GM23338 (cell line): ENCODE results near the gene UHRF1. TPM values are rescaled to one million over a fixed set of nuclear protein-coding genes. Genes with fewer than 3 reads are reported as not detected.
A peak's percentile ranks its signal among the peaks of the same experiment; 100 is the strongest.

Experiments
- ATAC-seq: fragments of 200-7000 bp; cut with Tn5 transposase; 3 replicates; pipeline ENCODE4 v1.9.1; 2020
- DNase-seq: peaks from one replicate; pipeline ENCODE4 v3.0.0-alpha.2; 2015; ENCODE audit warnings: low spot score
- H2AFZ ChIP-seq: fragments of 200-600 bp; sonication (generic); 2 replicates; pipeline ENCODE4 v1.8.0; 2016; ENCODE audit warnings: antibody characterized with exemption, mild to moderate bottlenecking, moderate library complexity
- H3F3A ChIP-seq: fragments of 200-600 bp; sonication (generic); replicated peaks from 2 replicates; pipeline ENCODE4 v1.8.0; 2017; ENCODE audit warnings: antibody characterized with exemption, mixed run types, low read depth
- H3K27ac ChIP-seq: fragments of 200-600 bp; sonication (generic); 2 replicates; pipeline ENCODE4 v1.6.1; 2016; ENCODE audit warnings: low read depth
- H3K27me3 ChIP-seq: fragments of 200-600 bp; sonication (generic); 2 replicates; pipeline ENCODE4 v1.8.0; 2016; ENCODE audit warnings: mild to moderate bottlenecking, mixed run types, moderate library complexity; ENCODE audit not compliant: insufficient read depth
- H3K36me3 ChIP-seq: fragments of 200-600 bp; sonication (generic); 2 replicates; pipeline ENCODE4 v1.8.0; 2016; ENCODE audit warnings: mild to moderate bottlenecking; ENCODE audit not compliant: insufficient read depth
- H3K4me1 ChIP-seq: fragments of 200-600 bp; sonication (generic); 2 replicates; pipeline ENCODE4 v1.8.0; 2016; ENCODE audit warnings: mild to moderate bottlenecking, moderate library complexity; ENCODE audit not compliant: insufficient read depth
- H3K4me2 ChIP-seq: fragments of 200-600 bp; sonication (generic); 2 replicates; pipeline ENCODE4 v1.7.1; 2017; ENCODE audit warnings: mixed run types
- H3K4me3 ChIP-seq: fragments of 200-600 bp; sonication (generic); 2 replicates; pipeline ENCODE4 v1.6.1; 2016; ENCODE audit warnings: mixed run types
- H3K79me2 ChIP-seq: fragments of 200-600 bp; sonication (generic); replicated peaks from 2 replicates; pipeline ENCODE4 v1.8.0; 2017; ENCODE audit warnings: mild to moderate bottlenecking; ENCODE audit not compliant: insufficient read depth
- H3K9me2 ChIP-seq: fragments of 200-600 bp; sonication (generic); 2 replicates; pipeline ENCODE4 v1.8.0; 2017; ENCODE audit not compliant: insufficient read depth
- H4K20me1 ChIP-seq: fragments of 200-600 bp; sonication (generic); replicated peaks from 2 replicates; pipeline ENCODE4 v1.8.0; 2017; ENCODE audit warnings: mild to moderate bottlenecking; ENCODE audit not compliant: insufficient read depth
- H3K27ac Mint-ChIP-seq: 2 replicates; pipeline ENCODE4 v1.8.0; 2020; ENCODE audit warnings: inconsistent platforms, mild to moderate bottlenecking, moderate library complexity, mixed read lengths
- H3K27me3 Mint-ChIP-seq: 3 replicates; pipeline ENCODE4 v1.8.0; 2022; ENCODE audit warnings: low read depth, mild to moderate bottlenecking, moderate library complexity, mixed read lengths, inconsistent platforms; ENCODE audit not compliant: insufficient read depth, poor library complexity
- H3K36me3 Mint-ChIP-seq: 3 replicates; pipeline ENCODE4 v1.8.0; 2021; ENCODE audit warnings: low read depth, mild to moderate bottlenecking, inconsistent platforms, moderate library complexity, mixed read lengths
- H3K4me1 Mint-ChIP-seq: 3 replicates; pipeline ENCODE4 v1.8.0; 2020; ENCODE audit warnings: mild to moderate bottlenecking, inconsistent platforms, mixed read lengths
- H3K4me3 Mint-ChIP-seq: 3 replicates; pipeline ENCODE4 v1.8.0; 2021; ENCODE audit warnings: moderate library complexity, mild to moderate bottlenecking, inconsistent platforms, mixed read lengths
- H3K9me3 Mint-ChIP-seq: 3 replicates; pipeline ENCODE4 v1.8.0; 2020; ENCODE audit warnings: moderate library complexity, mild to moderate bottlenecking, inconsistent platforms, mixed read lengths
- CREB1 ChIP-seq: fragments of 250-450 bp; sonication (Bioruptor Pico); IDR thresholded peaks from 2 replicates; pipeline ENCODE4 v1.5.0; 2020; ENCODE audit warnings: low read depth, mild to moderate bottlenecking, moderate library complexity
- CTCF ChIP-seq, 2 experiments: fragments of 200-600 bp in 1 of 2; sonication (generic) in 1 of 2; conservative IDR thresholded peaks; 2 replicates each; pipeline versions ENCODE4 v1.5.1 to v1.6.1; 2016 to 2017; ENCODE audit warnings: antibody characterized with exemption in 2 of 2, low read depth in 2 of 2, mild to moderate bottlenecking in 2 of 2, moderate library complexity in 1 of 2
- EZH2 ChIP-seq: fragments of 200-600 bp; sonication (generic); IDR thresholded peaks from one replicate; pipeline ENCODE4 v1.8.0; 2017; ENCODE audit warnings: antibody characterized with exemption, mild to moderate bottlenecking, low read depth; ENCODE audit not compliant: unreplicated experiment
- EZH2phosphoT487 ChIP-seq: fragments of 200-600 bp; sonication (generic); IDR thresholded peaks from one replicate; pipeline ENCODE4 v1.8.1; 2018; ENCODE audit warnings: antibody characterized with exemption; ENCODE audit not compliant: unreplicated experiment
- REST ChIP-seq: IDR thresholded peaks from one replicate; pipeline ENCODE4 v1.6.1; 2018; ENCODE audit warnings: antibody characterized with exemption; ENCODE audit not compliant: unreplicated experiment
- STAT1 ChIP-seq: IDR thresholded peaks from one replicate; pipeline ENCODE4 v1.6.1; 2016; ENCODE audit warnings: antibody characterized with exemption; ENCODE audit not compliant: unreplicated experiment
- ZNF114 ChIP-seq: fragments of 250-450 bp; sonication (Bioruptor Pico); IDR thresholded peaks from 2 replicates; pipeline ENCODE4 v1.5.0; 2020; ENCODE audit warnings: mild to moderate bottlenecking, moderate library complexity
- ZNF331 ChIP-seq: fragments of 250-450 bp; sonication (Bioruptor Pico); IDR thresholded peaks from 2 replicates; pipeline ENCODE4 v1.5.0; 2020; ENCODE audit warnings: low read depth, mild to moderate bottlenecking, moderate library complexity
- ZNF462 ChIP-seq: fragments of 250-450 bp; sonication (Bioruptor Pico); IDR thresholded peaks from 2 replicates; pipeline ENCODE4 v1.5.0; 2020; ENCODE audit warnings: mild to moderate bottlenecking, moderate library complexity
- polyA plus RNA-seq: library from polyadenylated mRNA; unstranded; fragments of >200 nt; fragmentation: Nextera tagmentation; extraction: Ambion mirVana; gene quantifications from 2 replicates; pipeline ENCODE4 v1.2.1, GENCODE V29; 2016
- total RNA-seq: library from RNA; depleted of rRNA; stranded (reverse); fragments of >200 nt; shearing (Covaris generic); gene quantifications from 2 replicates; pipeline ENCODE4 v1.2.3, GENCODE V29; 2014

Gene UHRF1
- total and polyA plus RNA-seq, 2 experiments from 2014 or later = 20.3 to 45.7 TPM

- Histone ChIP-seq H2AFZ (no peak overlapping the region), H3K27me3 (no peaks in the 10 kb centered on the region), H3K9me2 (no peaks in the 10 kb centered on the region), H3K27ac (no peak overlapping the region), H3K4me3 (no peak overlapping the region), H3F3A (no peaks in the 10 kb centered on the region), H3K36me3 (peaks cover 11% of the 10 kb centered on the region; the same call in 1 of the 2 replicates), H3K79me2 (no peaks in the 10 kb centered on the region), H3K4me1 (no peaks in the 10 kb centered on the region), H4K20me1 (no peaks in the 10 kb centered on the region), H3K4me2 (no peak overlapping the region)
- DNase-seq (no peak), ATAC-seq (no peak)
- no peaks in the 10 kb centered on the region for H3K9me3 Mint-ChIP-seq
- H3K4me1 Mint-ChIP-seq = no peaks in the 10 kb centered on the region
- peaks cover 9% of the 10 kb centered on the region; the same call in 1 of the 3 replicates for H3K36me3 Mint-ChIP-seq
- no peak overlapping the region for H3K4me3 Mint-ChIP-seq
- no peaks in the 10 kb centered on the region for H3K27me3 Mint-ChIP-seq
- TF ChIP-seq STAT1 (no peak), EZH2 (no peak), REST (no peak), EZH2phosphoT487 (no peak)
- H3K27ac Mint-ChIP-seq = peak overlapping the region; percentile 78
Measured at GRCh38 chr19:4859697-4860096, 49.6 kb upstream of the UHRF1 start.

- H3K27ac ChIP-seq = no peak overlapping the region
- H3K79me2 ChIP-seq = peaks cover 1% of the 10 kb centered on the region; the same call in 1 of the 2 replicates
Measured at GRCh38 chr19:4861147-4861546, 48.2 kb upstream of the UHRF1 start.

More at GRCh38 chr19:4861147-4861546, 48.2 kb upstream of the UHRF1 start:
- Mint-ChIP-seq H3K27ac (no peak overlapping the region), H3K27me3 (no peaks in the 10 kb centered on the region), H3K4me3 (no peak overlapping the region), H3K9me3 (no peaks in the 10 kb centered on the region), H3K4me1 (no peaks in the 10 kb centered on the region), H3K36me3 (no peaks in the 10 kb centered on the region; the same call in 2 of the 3 replicates)
- DNase-seq (no peak), ATAC-seq (peak; percentile 51)
- Histone ChIP-seq H3K27me3 (no peaks in the 10 kb centered on the region), H2AFZ (no peak overlapping the region), H3K4me3 (no peak overlapping the region), H3K4me2 (no peak overlapping the region), H3F3A (no peaks in the 10 kb centered on the region), H3K9me2 (no peaks in the 10 kb centered on the region), H3K4me1 (no peaks in the 10 kb centered on the region), H4K20me1 (no peaks in the 10 kb centered on the region; the same call in 1 of the 2 replicates), H3K36me3 (peaks cover 11% of the 10 kb centered on the region; the same call in 1 of the 2 replicates)
- no peak for TF ChIP-seq EZH2phosphoT487
- no peak for TF ChIP-seq ZNF331 (CRISPR knock-in tag)
- no peak for TF ChIP-seq EZH2
- TF ChIP-seq CREB1 = no peak
- TF ChIP-seq CTCF (conservative IDR thresholded peaks at IDR 0.05; ENCODE audit: low read depth in 2 of 2) = no peak
- no peak for TF ChIP-seq ZNF114 (CRISPR knock-in tag)
- no peak for TF ChIP-seq ZNF462 (CRISPR knock-in tag)
